Measurements from ENCODE around the gene KLRC1.
"Not testable (repeated sequence)": the region's sequence is repeated elsewhere in the genome, so short reads cannot be mapped to it uniquely, and the experiment has no call there.

Gene KLRC1

DNA sequence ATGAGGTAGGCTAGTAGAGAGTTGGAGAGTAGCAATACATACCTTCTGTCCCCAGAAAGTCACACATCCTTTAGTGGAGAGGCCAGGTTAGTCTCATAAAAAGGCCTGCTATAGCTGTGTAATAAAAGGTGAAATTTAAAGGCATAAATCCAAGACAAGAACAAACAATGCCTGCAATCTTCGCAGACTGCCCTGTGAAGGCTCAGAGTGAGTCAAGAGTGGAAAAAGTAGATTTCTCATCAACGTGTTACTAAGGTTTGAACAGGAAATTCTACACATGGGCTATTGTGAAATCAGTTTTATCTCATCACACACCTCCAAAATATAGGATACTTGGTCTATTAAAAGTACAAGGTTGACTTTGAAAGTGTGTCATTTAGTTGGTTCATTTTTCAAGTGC is at the start of gene KLRC1:
KLRC1 (minus strand) TSS at position 222 of the 400 bp plus-strand sequence. CDS start 2,221 bp downstream, outside the sequence.
- DNase-seq: no peak

DNA sequence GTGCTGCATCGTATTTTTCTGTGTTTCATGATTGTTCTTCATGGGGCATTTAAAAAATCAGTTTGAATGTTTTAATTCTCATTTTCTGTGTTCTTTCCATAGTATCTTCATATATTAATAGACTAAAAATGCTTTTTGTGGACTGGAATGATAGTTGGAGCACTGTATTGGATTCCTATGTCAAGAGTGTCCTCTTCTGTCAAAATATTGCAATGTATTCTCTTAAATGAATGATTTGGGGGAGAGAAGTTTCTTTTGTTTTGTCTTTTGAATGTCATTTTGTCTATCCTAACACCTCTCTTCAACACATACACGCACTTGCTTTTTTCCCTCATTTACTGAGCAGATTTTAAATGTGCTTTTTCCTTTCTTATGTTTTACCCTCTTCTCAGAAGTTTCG is 47.9 kb upstream of the KLRC1 start:
- DNase-seq: no peak

DNA sequence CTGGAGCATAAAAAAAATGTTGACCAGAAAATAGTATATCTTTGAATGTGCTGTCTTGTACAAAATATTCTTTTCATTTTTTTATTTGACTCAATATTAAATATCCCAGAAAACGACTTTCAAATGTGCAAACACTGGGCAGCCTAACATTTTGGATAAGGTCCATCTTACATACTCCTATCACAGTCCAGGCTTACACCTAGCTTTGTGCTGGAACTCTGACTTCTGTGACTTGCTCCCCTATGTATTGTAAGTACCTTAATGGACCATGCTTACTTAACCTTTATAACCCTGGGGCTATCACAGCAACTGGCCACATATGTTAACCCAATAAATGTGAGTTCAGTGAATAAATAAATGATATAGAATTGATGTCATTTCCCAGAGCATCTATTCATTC is 44.9 kb upstream of the KLRC1 start:
- no peak for DNase-seq

DNA sequence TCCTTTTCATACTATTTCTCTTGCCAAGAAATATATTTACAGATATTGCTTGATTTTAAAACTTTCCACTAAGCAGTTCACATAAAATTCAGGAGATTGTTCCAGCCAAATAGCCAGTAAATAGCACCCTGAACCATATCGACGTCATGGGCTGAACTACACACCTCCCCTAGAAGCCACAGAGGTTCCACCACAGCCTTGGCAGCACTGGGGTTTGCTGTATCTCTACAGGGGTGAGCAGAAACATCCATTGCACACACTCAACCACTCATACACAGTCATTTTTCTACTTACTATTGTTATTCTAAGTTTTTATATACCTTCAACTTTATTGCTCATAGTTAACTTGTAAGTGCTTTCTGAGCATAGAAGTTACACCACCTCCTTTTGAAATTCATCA is 44.4 kb upstream of the KLRC1 start:
- DNase-seq: no peak

DNA sequence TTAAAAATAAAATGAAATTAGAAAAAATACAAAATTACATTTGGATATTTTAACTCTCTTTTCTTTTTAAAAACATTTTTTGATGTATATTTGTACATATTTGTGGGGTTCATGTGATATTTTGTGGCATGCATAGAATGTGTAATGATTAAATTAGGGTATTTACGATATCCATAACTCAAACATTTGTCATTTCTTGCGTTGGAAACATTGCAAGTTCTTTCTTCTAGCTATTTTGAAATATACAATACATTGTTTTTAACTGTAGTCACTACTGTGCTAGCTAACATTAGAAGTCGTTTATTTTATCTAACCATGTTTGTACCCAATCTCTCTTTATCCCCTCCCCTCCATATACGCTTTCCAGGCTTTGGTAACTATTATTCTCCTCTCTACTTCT is 38.6 kb upstream of the KLRC1 start:
- no peak for DNase-seq

DNA sequence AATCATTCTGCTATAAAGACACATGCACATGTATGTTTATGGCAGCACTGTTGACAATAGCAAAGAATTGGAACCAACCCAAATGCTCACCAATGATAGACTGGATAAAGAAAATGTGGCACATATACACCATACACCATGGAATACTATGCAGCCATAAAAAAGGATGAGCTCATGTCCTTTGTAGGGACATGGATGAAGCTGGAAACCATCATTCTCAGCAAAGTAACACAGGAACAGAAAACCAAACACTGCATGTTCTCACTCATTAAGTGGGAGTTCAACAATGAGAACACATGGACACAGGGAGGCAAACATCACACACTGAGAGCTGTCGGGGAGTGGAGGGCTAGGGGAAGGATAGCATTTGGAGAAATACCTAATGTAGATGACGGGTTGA is 34.2 kb upstream of the KLRC1 start:
- DNase-seq: not testable (repeated sequence)

DNA sequence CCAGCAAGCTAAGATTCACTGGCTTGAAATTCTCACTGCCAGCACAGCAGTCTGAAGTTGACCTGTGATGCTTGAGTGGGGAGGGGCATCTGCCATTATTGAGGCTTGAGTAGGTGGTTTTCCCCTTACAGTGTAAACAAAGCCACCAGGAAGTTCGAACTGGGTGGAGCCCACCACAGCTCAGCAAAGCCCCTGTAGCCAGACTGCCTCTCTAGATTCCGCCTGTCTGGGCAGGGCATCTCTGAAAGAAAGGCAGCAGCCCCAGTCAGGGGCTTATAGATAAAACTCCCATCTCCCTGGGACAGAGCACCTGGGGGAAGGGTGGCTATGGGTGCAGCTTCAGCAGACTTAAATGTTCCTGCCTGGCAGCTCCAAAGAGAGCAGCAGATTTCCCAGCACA is 28.7 kb upstream of the KLRC1 start:
- not testable (repeated sequence) for DNase-seq

DNA sequence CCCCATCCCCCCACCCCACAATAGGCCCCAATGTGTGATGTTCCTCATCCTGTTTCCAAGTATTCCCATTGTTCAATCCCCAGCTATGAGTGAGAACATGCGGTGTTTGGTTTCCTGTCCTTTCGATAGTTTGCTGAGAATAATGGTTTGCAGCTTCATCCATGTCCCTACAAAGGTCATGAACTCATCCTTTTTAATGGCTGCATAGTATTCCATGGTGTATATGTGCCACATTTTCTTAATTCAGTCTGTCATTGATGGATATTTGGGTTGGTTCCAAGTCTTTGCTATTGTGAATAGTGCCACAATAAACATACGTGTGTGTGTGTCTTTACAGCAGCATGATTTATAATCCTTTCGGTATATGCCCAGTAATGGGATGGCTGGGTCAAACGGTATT is 19.6 kb upstream of the KLRC1 start:
- DNase-seq: not testable (repeated sequence)

DNA sequence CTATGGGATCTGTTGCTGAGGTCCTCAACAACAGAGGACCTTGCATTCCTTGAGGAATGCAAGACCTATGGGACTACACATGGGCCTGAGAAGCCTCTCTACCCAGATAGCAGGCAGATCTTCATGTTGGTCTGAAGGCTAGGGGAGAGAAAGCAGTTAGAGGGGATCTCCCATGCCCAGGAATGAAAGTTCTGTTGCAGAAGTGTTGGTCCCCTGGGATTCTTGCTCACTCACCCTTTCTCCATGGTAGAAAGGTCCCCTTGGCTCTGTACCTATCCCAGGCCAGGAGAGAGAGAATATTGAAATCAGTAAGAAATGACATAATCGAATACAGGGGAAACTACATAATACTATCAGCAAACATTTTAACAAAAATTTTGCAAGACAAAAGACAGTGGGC is 16.5 kb upstream of the KLRC1 start:
- no peak for DNase-seq

DNA sequence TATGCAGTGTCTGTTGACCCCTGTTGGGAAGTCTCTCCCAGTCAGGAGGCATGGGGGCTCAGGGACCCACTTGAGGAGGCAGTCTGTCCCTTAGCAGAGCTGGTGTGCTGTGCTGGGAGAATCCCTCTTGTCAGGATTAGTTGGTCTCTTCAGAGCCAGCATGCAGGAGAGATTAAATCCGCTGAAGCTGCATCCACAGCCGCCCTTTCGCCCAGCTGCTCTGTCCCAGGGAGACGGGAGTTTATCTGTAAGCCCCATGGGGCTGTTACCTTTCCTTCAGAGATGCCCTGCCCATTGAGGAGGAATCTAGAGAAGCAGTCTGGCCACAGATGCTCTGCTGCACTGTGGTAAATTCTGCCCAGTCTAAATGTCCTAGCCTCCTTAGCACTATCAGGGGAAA is 13.1 kb upstream of the KLRC1 start:
- DNase-seq: no peak

DNA sequence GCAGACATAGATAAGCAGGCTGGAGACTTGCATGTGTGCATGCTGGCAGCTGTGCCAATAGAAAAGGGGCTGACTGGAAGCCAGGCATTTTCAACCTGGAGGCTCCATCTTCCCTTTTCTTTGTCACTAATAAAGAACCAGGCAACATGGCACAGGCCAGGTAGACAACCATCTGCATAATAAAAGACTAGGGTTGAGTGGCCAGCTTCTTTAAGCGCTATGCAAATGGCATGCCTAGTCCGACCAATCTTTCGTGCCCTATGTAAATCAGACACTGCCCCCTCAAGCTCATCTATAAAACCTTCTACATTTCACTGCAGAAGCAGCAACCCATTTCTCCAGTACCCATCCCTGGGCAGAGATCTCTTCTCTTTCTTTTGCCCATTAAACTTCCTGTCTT is 4.6 kb upstream of the KLRC1 start:
- no peak for DNase-seq

DNA sequence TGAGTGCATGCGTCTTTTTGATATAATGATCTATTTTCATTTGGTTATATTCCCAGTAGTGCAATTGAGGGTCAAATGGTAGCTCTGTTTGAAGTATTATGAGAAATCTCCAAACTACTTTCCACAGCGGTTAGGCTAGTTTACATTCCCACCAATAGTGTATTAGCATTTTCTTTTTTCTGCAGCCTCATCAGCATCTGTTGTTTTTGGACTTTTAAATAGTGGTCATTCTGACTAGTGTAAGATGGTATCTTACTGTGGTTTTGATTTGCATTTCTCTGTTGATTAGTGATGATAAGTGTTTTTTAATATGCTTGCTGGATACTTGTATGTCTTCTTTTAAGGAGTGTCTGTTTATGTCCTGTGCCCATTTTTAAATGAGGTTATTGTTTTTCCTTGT is 3.7 kb upstream of the KLRC1 start:
- DNase-seq: no peak

DNA sequence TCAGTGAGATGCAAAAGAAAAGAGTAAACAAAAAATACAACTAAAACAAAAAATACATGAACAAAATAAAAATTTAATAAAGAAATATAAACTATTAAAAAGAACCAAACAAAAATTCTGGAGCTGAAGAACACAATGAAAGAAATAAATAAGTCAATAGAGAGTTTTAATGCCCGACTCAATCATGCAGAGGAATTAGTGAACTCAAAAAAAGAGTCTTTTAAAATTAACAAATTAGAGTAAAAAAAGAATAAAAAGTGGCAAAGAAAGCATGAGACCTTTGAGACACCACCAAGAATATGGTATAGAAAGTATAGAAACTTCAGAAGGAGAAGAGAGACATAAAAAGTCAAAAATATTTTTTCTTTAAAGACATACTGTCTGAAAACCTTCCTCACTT is 2.6 kb upstream of the KLRC1 start:
- DNase-seq: no peak

DNA sequence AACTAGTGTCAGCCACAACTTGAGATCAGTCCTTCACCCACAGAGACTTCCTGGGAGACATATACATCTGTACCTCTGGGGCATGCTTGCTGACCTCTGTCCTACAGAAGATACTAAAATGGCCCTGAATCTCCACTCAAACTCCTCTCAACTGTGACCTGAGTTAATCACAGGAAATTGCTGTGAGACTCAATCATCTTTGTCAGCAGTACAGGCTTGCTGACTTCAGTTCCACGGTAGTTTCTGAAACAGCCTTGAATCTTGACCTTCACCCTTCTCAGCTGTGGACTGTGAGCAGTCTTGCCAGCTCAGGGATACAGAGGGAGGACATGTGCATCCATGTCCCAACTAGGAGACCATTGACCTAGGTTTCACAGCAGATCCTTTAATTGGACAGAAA is 1.4 kb upstream of the KLRC1 start:
- no peak for DNase-seq

DNA sequence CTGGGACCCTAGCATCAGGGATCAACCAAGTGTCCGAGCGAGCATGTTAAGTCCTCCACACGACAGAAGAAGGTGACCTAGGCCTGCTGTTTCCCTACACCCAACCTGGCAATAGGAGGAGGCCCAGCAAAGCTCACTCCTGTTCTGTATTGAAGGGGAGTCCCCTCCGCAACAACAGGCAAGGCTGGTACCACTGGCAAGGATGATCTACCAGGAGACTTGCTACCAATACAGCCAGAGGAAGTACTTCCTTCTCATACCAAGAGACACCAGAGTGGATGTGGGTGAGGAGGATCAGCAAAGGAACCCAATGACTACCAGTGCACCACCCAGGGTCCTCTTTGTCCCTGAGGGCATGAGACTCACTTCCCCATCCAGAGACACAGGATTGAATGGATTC is 4.9 kb downstream of the KLRC1 start:
- no peak for DNase-seq

DNA sequence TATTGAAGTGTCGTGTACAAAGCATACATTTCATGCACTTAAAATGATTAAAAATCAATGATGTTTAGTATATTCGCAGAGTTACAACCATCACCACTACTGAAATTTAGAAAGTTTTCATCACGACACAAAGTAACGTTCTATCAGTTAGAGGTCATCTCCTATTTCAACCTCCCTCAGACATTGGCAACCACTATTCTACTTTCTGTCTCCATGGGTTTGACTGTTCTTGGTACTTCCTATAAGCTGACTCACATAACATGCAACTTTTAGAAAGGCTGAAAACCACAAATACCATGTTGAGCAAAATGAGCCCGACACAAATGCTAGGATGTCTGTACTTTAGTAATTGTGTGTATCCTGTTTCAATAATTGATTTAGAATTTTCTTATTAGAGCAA is 7.1 kb downstream of the KLRC1 start:
- DNase-seq: not testable (repeated sequence)

DNA sequence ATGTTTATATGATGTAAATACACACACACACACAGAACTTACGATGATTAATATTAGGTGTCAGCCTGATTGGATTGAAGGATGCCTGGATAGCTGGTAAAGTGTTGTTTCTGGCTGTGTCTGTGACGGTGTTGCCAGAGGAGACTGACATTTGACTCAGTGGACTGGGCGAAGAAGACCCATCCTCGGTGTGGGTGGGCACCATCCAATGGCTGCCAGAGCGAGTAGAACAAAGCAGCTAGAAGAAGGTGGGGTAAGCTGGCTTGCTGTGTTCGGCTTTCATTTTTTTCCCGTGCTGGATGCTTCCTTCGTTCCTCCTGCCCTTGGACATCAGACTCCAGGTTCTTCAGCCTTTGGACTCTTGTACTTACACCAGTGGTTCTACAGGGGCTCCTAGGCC is 12.0 kb downstream of the KLRC1 start:
- DNase-seq: not testable (repeated sequence)

DNA sequence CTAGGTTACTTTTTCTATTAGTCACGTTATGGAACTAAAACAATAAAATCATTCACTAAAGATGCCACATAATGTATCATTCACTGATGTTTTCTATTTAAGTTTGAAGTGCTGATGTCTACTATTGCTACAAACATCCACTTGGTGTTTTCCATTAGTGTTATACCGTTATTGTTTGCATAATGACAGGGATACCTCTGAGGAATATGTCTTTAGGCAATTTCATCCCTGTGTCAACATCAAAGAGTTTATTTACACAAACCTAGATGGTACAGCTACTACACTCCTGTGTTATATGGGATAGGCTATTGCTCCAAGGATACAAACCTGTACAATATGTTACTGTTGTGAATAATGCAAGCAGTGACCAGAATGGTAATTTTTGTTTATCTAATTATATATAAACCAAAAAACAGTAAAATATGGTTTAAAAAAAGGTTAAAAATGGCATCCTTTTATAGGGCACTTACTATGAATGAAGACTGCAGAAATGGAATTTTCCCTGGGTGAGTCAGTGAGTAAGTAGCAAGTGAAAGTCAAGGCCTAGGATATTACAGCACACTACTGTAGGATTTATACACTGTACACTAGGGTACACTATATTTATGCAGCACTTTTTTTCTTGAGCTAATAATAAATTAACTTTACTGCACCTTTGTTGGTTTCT is 13.4 kb downstream of the KLRC1 start:
- not testable (repeated sequence) for DNase-seq

DNA sequence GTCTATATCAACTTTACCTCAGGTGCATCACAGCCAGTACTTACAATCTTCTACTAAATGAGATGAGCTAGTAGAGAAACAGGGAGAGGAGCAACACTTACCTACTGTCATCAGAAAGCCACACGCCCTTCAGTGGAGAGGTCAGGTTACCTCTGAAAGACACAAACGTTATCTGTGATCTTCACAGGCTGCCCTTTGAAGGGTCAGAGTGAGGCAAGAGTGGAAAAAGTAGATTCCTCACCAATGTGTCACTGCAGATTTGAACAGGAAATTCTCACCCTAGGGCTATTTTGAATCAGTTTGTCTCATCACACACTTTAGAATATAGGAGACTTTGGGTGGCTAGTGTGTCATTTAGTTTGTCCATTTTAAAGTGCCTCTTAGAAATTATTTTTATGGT is 15.6 kb downstream of the KLRC1 start:
- DNase-seq: not testable (repeated sequence)

DNA sequence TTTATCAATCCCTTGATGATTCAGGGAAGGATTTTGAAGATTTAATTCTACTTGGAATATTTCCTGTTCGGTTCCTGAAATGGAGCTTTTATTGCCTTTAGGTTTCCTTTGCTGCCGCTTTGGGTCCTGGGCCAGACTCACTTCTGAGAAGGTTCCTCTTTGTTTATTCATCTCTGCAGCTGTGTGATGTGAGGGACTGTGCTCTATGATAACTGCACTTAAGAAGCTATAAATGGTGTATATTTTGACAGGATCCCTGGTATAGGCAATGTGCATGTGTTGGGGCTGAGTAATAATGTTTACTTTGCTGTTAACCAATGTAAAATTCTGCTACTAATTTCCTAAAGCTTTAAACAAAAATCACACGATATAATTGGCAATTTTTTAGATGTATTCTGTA is 17.4 kb downstream of the KLRC1 start, which contains the start of gene KLRC2:
KLRC2 (minus strand) TSS at position 195 of the 400 bp plus-strand sequence; CDS start at position 171, 24 bp downstream.
- DNase-seq: not testable (repeated sequence)

DNA sequence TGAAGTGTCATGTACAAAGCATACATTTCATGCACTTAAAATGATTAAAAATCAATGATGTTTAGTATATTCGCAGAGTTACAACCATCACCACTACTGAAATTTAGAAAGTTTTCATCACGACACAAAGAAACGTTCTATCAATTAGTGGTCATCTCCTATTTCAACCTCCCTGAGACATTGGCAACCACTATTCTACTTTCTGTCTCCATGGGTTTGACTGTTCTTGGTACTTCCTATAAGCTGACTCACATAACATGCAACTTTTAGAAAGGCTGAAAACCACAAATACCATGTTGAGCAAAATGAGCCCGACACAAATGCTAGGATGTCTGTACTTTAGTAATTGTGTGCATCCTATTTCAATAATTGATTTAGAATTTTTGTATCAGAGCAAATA is 22.6 kb downstream of the KLRC1 start:
- not testable (repeated sequence) for DNase-seq

DNA sequence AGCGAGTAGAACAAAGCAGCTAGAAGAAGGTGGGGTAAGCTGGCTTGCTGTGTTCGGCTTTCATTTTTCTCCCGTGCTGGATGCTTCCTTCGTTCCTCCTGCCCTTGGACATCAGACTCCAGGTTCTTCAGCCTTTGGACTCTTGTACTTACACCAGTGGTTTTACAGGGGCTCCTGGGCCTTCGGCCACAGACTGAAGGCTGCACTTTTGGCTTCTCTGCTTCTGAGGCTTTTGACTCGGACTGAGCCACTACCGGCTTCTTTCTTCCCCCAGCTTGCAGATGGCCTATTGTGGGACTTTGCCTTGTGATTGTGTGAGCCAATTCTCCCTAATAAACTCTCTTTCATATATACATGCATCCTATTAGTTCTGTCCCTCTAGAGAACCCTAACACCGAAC is 27.2 kb downstream of the KLRC1 start:
- not testable (repeated sequence) for DNase-seq

DNA sequence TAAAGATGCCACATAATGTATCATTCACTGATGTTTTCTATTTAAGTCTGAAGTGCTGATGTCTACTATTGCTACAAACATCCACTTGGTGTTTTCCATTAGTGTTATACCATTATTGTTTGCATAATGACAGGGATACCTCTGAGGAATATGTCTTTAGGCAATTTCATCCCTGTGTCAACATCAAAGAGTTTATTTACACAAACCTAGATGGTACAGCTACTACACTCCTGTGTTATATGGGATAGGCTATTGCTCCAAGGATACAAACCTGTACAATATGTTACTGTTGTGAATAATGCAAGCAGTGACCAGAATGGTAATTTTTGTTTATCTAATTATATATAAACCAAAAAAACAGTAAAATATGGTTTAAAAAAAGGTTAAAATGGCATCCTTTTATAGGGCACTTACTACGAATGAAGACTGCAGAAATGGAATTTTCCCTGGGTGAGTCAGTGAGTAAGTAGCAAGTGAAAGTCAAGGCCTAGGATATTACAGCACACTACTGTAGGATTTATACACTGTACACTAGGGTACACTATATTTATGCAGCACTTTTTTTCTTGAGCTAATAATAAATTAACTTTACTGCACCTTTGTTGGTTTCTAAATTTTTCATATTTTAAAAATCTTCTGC is 28.8 kb downstream of the KLRC1 start:
- DNase-seq: not testable (repeated sequence)

DNA sequence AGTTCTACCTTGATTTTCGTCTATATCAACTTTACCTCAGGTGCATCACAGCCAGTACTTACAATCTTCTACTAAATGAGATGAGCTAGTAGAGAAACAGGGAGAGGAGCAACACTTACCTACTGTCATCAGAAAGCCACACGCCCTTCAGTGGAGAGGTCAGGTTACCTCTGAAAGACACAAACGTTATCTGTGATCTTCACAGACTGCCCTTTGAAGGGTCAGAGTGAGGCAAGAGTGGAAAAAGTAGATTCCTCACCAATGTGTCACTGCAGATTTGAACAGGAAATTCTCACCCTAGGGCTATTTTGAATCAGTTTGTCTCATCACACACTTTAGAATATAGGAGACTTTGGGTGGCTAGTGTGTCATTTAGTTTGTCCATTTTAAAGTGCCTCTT is 31.0 kb downstream of the KLRC1 start:
- not testable (repeated sequence) for DNase-seq

DNA sequence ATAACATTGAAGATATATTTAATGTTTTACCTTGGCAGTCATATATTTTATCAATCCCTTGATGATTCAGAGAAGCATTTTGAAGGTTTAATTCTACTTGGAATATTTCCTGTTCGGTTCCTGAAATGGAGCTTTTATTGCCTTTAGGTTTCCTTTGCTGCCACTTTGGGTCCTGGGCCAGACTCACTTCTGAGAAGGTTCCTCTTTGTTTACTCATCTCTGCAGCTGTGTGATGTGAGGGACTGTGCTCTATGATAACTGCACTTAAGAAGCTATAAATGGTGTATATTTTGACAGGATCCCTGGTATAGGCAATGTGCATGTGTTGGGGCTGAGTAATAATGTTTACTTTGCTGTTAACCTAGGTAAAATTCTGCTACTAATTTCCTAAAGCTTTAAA is 32.8 kb downstream of the KLRC1 start, which contains the start of gene KLRC3:
KLRC3 (minus strand) TSS at position 262 of the 400 bp plus-strand sequence; CDS start at position 217, 45 bp downstream.
- not testable (repeated sequence) for DNase-seq

All from NCI-H1417 treated with DMSO at 0.1 percent for 48 hours (cell line).